Muscle of back (tissue), 11 donors: ENCODE measurements around the gene SGSM2. TPM values are rescaled to one million over a fixed set of nuclear protein-coding genes. Genes with fewer than 3 reads are reported as not detected.

Experiments
- DNase-seq, 3 donors: peaks; one replicate each; pipeline versions ENCODE4 v3.0.0 to v3.0.0-alpha.2; 2013
- polyA plus RNA-seq, 10 donors: library from polyadenylated mRNA; unstranded; fragments of 120-200 nt; gene quantifications; one replicate each; pipeline ENCODE4 v1.2.1, GENCODE V29; 2013; ENCODE audit not compliant: insufficient read length in 10 of 10

SGSM2 gene
- polyA plus RNA-seq, 10 donors = 32.1 to 49.9 (median 43.0) TPM

DNA sequence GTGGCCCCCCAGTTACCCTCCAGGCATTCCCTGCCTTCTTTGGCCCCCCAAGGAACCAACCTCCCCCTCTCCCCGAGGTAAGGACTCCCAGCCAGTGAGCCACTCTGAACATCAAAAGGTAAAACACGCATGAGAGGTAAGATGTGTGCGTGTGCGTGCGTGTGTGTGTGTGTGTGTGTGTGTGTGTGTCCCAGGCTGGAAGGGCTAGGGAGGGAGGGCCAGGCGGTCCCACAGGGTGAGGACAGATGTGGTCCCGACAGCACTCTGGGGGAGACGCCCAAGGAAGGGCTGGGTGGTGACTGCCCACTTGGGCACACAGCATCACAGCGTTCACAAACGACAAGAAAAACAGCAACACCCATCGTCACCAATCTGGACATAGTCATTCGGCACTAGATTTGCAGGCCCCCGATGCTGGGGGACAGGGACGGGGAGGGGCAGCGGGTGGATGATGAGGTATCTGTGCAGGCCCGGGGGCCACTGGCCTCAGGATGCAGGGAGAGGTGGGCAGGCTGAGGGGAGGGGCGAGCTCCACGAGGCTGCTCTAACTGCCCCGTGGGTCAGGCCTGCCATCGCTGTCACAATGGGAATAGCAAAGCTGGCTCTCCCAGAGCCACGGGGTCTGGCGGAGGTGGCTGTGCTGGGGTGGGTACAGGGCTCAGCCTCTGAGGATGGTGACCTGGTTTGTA is 47.3 kb downstream of the SGSM2 start:
- no peak for DNase-seq

DNA sequence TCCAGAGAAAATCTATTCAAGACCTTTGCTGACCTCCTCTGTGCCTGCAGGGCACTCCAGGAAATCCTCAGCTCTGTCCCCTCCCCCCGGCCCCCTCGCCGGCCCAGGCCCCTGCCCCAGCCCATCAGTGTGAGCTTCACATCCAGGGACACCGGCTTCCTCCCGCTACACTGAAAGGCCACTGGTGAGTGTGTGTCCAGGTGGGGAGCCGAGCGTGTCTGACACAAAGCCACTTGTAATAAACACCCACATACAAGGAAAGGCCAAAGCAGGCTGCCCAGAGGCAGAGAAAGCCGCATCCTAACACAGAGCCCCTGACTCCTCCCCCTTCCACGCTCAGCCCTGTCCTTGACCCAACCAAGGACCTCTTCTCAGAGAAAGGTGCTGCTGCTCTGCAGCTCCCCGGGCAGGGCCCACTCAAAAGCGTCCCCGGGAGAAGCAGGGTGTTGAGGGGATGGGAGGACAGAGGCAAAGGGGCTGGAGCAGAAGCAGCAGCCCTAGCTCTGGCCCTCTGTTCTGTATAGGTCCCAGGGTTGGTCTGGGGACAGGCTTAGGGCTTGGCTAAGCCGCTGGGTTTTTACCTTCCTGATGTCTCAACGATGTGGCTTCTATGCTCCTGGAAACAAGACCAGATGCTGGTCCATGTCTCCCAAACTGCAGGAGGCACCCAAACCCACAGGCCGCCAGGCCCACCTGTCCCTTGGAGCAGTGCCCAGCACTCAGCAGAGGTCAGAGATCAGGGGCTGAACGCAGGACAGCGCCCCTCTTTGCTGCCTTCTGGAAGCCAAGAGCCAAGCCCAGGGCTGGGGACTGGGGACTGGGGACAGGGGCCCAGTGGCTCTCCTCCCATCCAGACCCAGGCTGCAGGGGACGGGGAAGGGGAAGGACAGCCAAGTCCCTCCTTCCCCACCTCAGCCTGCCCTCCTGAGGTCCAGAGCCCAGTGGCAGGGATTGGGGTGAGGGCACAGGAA is 48.2 kb downstream of the SGSM2 start:
- DNase-seq = no peak

DNA sequence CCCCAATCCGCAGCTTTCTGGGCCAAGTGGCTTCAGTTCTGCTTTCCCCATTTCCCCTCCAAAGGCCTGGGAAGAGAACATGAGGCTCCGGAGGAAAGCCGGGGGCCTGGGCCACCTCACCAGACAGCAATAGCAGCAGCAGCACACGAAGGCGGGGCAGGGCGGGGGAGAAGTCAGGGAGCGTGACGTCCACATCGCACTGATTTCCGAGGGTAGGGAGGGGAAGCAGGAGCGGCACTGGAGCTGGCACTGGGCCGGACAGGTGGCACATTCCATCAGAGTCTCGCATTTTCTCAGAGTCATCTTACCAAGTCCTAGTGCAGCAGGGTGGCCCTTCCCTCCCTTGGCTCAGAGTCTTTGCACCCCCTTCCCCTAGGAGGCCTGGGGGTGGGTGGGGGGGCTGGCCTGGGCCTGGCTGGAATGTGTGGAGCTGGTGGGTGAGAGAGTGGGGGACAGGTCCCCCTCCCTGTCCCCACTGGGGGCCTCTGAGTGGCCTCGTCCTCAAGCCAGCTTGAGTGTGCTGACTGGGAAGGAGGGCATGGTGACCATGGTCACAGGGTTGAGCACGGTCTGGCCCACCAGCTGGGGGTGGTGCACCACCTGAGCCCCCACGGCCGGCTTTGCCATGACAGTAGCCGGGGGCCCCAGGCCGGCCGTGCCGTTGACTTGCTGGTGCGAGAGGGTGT is 49.2 kb downstream of the SGSM2 start:
- no peak for DNase-seq

DNA sequence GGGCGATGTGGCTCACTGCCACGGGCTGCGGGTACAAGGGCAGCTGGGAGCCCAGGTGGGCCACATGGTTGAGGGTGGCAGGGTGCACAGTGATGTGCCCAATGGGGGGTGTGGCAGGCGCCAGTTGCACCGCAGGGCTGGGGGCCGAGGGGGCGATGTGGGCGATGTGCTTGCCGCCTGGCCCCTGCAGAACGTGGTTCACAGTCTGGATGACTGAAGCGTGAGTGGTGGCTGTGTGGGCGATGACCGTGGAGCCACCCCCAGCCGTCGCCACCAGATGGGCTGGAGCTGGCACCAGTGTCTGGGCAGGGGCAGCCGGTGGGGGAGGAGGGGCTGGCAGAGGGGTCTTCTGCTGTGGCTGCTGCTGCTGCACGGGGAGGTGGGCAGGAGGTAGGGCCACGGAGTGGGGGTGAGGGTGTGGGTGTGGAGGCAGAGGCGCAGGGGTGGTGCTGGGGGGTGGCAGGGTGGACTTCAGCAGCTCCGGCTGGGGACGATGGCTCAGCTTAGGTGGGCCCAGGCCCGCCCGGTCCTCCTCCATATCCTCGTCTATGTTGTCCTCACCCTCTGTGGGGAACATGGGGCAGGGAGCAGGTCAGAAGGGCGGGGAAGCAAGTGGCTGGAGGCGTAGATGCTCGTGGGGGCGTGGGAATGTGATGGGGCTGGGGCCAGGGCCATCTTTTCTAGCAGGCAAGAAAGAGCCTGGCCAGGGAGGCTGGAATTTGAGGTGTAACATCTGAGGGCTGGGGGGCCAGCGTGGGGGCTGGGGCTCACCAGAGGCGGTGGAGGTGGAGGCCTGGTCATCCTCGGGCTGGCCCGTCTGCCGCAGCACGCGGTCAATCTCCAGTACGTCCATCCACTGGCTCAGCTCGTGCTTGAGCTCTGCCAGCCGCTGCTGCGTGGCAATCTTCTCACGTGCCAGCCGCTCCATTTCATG is 50.1 kb downstream of the SGSM2 start:
- no peak for DNase-seq

DNA sequence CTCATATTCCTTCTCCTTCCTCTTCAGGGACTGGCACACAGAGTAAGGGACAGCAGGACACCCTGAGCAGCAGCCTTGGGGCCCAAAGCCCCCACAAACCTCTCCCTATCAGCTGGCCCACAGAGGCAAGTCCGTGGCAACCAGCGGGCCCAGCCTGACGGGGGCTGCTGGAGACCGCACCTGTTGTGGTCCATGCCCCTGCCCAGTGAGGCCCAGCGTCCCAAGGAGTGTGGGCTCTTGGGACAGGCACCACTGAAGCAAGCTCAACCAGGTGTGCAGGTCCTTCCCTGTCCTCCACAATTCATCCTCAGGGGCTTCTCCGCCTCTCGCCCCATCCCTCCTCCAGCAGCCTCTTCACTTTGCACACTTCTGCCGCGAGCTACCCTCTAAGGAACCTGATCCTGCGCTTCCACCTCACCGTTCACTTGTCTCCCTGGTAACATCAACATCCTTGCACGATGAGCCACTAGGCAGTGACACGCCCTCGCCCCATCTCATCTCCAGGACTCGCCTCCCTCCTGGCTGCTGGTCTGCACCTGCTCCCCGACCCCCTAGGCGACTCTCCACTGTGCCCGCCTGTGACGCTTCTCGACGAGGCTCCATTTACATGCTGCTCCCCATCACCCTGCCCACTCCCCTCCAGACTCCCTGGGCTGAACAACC is 50.9 kb downstream of the SGSM2 start:
- DNase-seq = peak in 1 of 3 donors; percentile 13

DNA sequence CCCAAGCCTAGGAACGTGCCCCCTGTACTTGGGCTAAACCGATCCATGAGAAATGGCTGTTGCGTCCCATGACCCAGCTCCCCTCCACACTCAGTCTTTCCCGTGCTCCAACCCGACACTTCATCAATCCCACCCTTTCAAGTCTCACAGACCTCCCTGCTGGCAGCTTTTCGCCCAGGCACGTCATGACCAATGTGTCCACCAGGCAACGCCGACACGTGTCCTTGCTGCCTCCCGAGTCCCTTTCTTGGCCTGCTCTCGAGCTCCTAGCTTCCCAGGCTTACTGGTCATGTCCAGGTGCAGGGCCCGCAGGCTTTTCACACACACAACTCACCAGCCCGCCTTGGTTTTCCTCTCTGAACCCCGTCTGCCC is 51.4 kb downstream of the SGSM2 start:
- DNase-seq = peak in 1 of 3 donors; percentile 12

DNA sequence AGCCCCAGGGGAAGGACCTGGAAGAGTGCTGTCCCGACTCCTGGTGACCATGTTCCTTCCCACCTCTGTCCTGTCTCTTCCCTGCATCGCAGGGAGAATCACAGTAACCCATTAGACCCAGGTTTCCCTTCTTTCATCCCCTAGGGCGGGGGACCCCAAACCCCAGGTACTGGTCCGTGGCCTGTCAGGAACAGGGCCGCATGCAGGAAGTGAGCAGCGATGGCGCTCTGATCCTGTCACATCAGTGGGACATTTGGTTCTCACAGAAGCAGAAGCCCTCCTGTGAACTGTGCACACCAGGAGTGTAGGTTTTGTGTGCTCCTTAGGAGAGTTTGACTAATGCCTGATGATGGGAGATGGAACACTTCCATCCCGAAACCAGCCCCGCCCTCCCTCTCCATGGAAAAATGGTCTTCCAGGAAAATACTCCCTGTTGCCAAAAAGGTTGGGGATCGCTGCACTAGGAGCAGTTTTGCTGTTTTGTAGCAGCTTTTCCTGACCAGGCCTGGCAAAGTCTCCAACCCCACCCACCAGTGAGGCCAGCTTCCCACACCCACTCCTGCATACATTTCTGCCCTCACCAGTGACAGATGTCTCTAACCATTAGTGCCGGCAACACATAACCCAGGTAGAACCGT is 53.0 kb downstream of the SGSM2 start:
- peak in 2 of 3 donors; percentile 84 to 85 for DNase-seq

DNA sequence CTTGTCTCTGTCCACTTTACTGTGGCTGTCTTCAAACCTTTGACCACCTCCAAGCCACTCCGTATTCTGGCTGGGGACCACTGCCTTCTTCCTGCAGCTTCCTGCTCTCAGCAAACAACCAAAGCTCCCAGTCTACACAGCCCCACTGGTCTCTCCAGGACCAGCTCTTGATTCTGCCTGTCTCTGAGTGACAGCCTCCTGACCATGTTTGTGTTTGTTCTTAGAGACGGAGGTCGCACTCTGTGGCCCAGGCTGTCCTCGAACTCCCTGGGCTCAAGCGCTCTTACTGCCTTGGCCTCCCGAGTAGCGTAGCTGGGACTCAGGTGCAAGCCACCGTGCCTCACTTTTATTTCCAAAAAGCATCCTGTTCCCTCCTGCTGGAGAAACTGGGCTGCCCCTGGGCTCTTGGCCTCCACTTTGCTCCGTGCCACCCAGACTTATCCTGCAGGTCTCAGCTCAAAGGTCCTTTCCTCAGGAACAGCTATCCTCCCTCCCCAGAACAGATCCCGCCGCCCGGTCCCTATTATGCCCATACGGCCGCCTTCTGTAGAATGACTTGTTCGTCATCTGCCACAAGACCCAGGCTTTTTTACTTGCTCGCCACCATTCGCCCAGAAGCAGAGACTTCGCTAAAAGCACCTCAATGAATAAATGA is 54.4 kb downstream of the SGSM2 start:
- no peak for DNase-seq

DNA sequence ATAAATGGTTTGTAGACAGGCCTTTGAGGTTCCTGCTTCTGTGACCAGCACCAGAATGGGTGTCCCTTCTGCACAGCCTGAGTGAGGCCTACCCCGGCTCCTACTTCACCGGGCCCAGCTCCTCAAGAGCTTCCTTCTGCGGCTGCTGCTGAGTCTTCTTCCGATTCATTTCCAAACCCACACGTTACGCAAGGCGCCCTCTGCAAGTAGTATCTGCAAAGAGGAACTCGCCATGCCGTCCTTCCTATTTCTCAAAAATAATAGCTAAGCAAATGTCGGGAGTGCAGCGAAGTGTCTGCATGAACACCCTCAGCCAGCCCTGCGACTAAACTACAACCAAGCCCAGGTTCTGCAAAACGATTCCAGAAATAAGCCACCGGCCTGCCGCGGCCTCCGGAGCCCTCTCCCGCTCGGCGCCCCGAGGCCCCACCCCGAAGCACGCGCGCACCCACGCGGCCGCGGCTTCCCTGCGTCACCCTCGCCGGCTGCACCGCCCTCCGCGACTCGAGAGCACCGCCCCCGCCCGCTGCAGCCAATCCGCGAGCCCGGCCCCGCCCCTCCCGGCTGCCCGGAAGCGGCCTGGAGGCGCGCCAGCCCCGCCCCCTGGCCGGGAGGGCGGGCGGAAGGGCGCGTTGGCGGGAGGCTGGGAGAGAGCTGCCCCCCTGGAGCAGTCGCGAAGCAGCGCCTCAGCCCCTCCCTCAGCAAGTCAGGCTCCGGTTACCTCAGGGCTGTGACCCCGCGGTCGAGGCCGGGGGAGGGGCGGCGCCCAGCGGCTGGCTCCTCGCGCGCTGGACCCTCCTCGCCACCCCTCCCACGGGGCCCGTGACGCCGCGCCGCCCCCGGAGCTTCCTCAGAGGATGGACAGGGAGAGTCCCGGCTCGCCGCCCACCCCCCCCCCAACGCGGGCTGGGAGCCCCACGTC is 55.2 kb downstream of the SGSM2 start:
- DNase-seq = peak; percentile 95 to 97 (median 96)

DNA sequence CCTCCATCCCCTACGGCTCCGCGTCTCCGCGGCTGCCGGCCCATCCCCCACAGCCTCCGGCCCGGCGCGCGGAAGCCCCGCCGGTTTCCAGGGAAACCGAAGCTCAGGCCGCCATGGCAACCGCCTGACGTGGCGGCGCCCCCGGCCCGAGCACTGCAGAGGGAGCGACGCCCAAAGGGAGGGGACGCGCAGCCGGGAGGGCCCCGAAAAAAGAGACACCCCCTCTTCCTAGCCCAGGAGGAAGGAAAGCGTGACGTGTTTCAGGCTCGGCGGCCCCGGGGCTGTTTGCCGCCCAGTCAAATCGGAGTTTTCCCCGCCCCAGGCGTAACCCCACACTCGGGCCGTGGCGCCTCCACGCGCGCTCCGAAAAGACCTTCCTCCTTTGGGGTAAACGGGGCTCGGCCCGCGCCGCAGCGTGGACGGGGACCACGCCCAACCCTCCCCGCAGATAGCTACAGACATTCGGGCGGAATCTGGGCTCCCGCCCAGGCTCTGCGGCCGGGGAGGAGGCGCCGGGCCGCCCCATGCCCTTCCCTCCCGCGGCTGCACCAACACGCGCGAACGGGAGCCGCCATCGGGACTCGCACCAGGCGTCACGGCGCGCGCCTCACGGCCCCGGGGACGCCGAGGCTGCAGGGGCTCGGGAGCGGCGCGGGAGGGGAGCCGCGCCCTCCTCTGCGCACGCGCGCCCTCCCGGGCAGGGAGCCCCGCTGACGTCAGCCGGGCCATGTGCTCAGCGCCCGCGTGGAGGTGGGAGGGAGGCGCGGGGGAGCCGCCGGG is 56.1 kb downstream of the SGSM2 start:
- peak; percentile 91 to 96 (median 95) for DNase-seq

DNA sequence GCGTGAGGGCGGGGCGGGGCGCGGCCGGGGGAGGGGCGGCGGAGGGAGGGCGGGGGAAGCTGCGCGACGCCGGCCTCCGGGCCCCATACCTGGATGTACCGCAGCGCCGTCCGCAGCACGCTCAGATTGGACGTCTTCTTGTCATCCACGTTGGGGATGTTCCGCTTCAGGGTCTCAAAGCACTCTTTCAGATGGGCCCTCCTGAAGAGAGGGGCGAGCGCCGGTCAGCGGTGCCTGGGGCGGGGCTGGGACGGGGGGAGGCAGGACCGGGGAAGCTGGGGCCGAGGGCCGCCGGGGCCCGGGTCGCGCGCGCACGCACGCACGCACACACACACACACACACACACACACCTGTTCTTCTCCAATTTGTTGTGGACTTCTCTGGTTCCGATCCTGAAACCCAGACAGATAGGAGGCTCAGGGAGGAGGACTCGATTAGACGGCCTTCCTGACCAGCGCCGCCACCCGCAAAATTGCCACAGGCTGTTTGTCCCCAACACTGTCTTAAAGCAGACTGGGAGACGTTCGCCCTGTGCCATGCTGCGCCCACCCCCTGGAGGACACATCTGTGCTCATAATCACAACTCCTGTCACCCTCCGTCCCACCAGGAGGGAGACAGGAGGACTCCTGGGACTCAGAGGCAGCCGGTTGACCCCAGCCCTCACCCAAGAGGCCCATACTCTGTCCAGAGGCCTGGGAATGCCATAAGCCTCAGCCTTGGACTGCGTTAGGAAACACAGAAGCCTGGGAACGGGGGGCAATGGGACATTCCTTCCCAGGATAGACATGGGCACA is 56.9 kb downstream of the SGSM2 start:
- no peak for DNase-seq

DNA sequence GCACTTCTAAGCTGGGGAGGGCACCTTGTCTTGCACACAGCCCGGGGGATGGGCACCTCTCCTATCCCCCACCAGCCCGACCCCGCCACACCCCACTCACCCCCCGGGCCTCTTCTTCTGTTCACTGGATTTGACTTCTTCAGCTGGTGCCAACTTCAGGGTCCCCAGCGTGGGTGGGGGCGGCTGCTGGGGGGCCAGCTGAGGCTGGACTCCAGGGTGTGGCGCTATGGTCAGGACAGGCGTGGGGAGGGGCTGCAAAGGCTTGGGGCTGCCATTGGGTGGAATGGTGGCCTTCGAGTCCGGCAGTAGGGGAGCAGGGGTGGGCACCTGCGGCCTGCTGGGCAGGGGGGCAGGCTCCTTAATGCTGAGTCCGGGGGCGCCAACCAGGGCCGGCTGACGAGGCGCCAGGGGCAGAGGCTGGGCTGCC is 57.5 kb downstream of the SGSM2 start:
- no peak for DNase-seq

DNA sequence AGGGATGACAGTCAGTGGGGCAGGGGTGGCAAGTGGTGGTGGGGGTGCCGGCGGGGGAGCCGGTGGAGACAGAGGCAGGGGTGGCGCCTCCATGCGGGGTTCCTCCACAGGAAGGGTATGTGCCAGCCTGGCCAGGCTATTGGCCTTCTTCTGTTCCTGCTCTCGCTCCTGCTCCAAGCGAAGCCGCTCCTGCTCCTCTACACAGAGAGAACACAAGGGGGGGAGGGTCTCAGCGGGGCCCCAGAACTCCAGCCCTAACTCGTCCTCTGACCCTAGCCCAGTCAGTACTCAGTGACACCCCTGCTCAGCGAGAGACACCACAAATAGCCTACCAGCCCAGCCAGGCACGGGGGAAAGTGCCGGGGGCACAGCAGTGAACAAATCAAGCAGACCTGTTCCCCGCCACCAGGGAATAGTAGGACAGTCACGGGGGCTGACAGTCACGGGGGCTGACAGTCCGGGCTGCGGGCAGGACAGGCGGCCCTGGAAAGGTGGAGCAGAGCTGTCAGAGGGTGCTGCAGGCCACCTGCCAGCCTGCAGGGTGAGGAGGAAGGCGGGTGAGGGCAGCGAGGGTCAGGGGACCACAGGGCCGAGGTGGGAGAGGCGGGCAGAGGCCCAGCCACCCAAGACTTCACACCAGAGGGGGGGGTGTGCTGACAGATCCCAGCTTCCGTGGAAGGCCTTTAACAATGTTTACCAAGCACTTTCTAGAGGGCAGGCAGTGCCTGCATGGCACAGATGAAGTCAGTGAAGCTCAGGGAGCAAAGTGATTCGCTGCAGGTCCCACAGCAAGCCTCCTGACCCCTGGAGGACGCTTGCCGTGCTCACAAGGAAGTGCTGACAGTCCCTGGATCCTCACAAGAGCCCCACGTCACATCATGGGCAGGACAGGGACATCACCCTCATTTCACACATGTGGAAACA is 58.2 kb downstream of the SGSM2 start:
- DNase-seq = peak in 1 of 3 donors; percentile 44

DNA sequence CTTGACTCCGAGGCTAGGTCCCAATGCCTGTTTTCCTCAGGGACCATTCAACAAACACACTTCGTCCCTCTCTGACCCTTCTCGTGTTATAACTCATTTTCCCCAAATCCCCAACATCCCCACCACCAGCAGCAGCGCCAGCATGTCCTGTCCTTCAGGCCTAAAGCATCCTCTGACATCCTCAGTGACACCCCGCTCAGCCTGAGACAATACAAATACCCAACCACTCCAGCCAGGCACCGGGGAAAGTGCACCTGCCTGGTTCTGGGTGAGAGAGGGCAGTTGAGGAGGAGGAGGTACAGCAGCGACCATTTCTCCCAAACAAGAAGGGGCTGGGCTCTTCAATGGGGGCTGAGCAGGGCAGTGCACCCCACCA is 58.9 kb downstream of the SGSM2 start:
- no peak for DNase-seq

DNA sequence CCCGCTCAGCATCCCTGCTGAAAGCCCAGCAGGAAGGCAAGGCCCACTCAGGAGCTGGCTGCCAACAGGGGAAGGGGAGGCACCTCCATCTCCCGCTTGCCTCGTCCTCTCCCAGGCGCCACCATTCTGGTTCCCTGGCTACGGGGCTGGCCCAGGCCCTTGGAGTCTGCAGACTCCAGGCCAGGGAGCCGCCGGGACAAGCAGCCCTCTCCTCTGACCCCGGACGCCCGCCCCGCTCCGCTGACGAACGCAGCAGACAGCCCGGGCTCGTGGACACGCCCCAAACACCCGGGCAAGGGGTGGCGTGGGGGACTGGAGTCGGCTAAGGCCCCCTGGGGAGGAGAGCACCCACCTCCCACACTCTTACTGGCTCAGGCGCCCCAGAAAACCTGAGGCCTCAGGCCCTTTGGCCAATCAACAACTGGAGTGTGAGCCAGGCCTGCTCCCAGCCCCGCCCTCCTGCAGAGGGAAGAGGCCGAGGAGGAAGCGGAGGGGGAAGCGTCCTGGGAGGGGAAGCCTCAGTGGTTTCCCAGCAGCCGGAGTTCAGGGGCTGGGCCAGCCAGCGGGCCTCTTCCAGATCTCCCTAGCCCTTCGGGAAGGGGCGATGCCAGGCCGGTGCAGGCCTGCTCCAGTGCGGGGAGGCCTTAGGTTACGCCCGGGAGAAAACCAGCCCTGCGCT is 59.4 kb downstream of the SGSM2 start:
- peak; percentile 91 to 96 (median 95) for DNase-seq
